CD8-positive, alpha-beta memory T cell (primary cell): ENCODE results near the gene COLEC11. TPM values are rescaled to one million over a fixed set of nuclear protein-coding genes. Genes with fewer than 3 reads are reported as not detected.

Source experiments
- CTCF ChIA-PET: fragments of 350-600 bp; sonication (Branson Sonifier 250); formaldehyde crosslinking; loops from one replicate; lab custom pipeline; 2021; ENCODE audit warnings: antibody characterized with exemption; lab: Charles Lee
- POLR2A ChIA-PET: fragments of 350-600 bp; sonication (Branson Sonifier 250); formaldehyde crosslinking; loops from one replicate; lab custom pipeline; 2021; ENCODE audit warnings: antibody characterized with exemption; lab: Charles Lee
- DNase-seq, 5 donors: peaks; one replicate each; pipeline versions ENCODE4 v3.0.0 to v3.0.0-alpha.2; 2020 to 2022; ENCODE audit warnings: mixed read lengths in 1 of 5
- H3K27ac ChIP-seq: one replicate; pipeline ENCODE4 v1.7.0; 2013; ENCODE audit warnings: low read depth, mild to moderate bottlenecking, low read length, moderate library complexity
- H3K27me3 ChIP-seq: 2 replicates; pipeline ENCODE4 v1.7.0; 2013; ENCODE audit warnings: low read length, mild to moderate bottlenecking; ENCODE audit not compliant: insufficient read depth, poor library complexity, severe bottlenecking
- H3K36me3 ChIP-seq: 2 replicates; pipeline ENCODE4 v1.7.0; 2013; ENCODE audit warnings: mild to moderate bottlenecking, low read length, moderate library complexity; ENCODE audit not compliant: insufficient read depth
- H3K4me1 ChIP-seq: 2 replicates; pipeline ENCODE4 v1.7.0; 2013; ENCODE audit warnings: mild to moderate bottlenecking, low read length, moderate library complexity; ENCODE audit not compliant: insufficient read depth
- H3K4me3 ChIP-seq: 2 replicates; pipeline ENCODE4 v1.7.0; 2013; ENCODE audit warnings: mild to moderate bottlenecking, low read length
- H3K9me3 ChIP-seq: 2 replicates; pipeline ENCODE4 v1.7.0; 2013; ENCODE audit warnings: mild to moderate bottlenecking, low read length
- H3K27ac Mint-ChIP-seq, 8 donors: one replicate each; pipeline ENCODE4 v1.8.0; 2020 to 2021; ENCODE audit warnings: mixed read lengths in 8 of 8, mild to moderate bottlenecking in 6 of 8, inconsistent platforms in 3 of 8, moderate library complexity in 3 of 8
- H3K27me3 Mint-ChIP-seq, 2 donors: one replicate each; pipeline ENCODE4 v1.8.0; 2020 to 2021; ENCODE audit warnings: mixed read lengths in 2 of 2, mild to moderate bottlenecking in 1 of 2, moderate library complexity in 1 of 2
- H3K36me3 Mint-ChIP-seq, 3 donors: one replicate each; pipeline ENCODE4 v1.8.0; 2020 to 2021; ENCODE audit warnings: mixed read lengths in 3 of 3, inconsistent platforms in 1 of 3, mild to moderate bottlenecking in 1 of 3
- H3K4me1 Mint-ChIP-seq, 3 donors: one replicate each; pipeline ENCODE4 v1.8.0; 2020 to 2021; ENCODE audit warnings: mixed read lengths in 3 of 3, inconsistent platforms in 1 of 3, mild to moderate bottlenecking in 1 of 3
- H3K4me3 Mint-ChIP-seq, 7 donors: one replicate each; pipeline ENCODE4 v1.8.0; 2020 to 2021; ENCODE audit warnings: mixed read lengths in 7 of 7, mild to moderate bottlenecking in 6 of 7, moderate library complexity in 4 of 7, inconsistent platforms in 2 of 7
- H3K9me3 Mint-ChIP-seq, 5 donors: one replicate each; pipeline ENCODE4 v1.8.0; 2020 to 2022; ENCODE audit warnings: mixed read lengths in 5 of 5, mild to moderate bottlenecking in 3 of 5, moderate library complexity in 2 of 5, inconsistent platforms in 1 of 5
- polyA plus RNA-seq: library from polyadenylated mRNA; unstranded; fragments of 300-500 nt; fragmentation: Illumina TruSeq; gene quantifications from one replicate; pipeline ENCODE4 v1.2.3, GENCODE V29; 2021
- total RNA-seq, 2 experiments: library from RNA; stranded (reverse); gene quantifications; one replicate each; pipeline ENCODE4 v1.2.3, GENCODE V29; 2021

The COLEC11 gene
- total and polyA plus RNA-seq, 3 experiments from 2014 or later: 0.24 to 0.29 TPM; not detected in 1

- peak overlapping the region in 2 of 8 donors; percentile 33 to 87 for H3K27ac Mint-ChIP-seq
- H3K36me3 ChIP-seq: no peaks in the 10 kb centered on the region
- H3K9me3 ChIP-seq: no peaks in the 10 kb centered on the region
- no peak for DNase-seq
- no peak overlapping the region for H3K27ac ChIP-seq
- H3K36me3 Mint-ChIP-seq: no peaks in the 10 kb centered on the region
- CTCF ChIA-PET: interaction anchor here (0.9 to 5.4 kb wide), 5 partner anchors 13 to 229 kb away, joined by 3 to 61 read pairs (median 11); partner anchors contain the start of gene RNASEH1
- H3K4me1 ChIP-seq: peaks cover 9% of the 10 kb centered on the region
- peaks cover 11 to 18% (median 16%) of the 10 kb centered on the region in 3 donors for H3K4me1 Mint-ChIP-seq
- no peak overlapping the region for H3K4me3 ChIP-seq
- H3K4me3 Mint-ChIP-seq: peak overlapping the region in 2 of 7 donors; percentile 37 to 51
- peaks cover 0 to 11% of the 10 kb centered on the region in 2 donors for H3K27me3 Mint-ChIP-seq
- H3K9me3 Mint-ChIP-seq: no peaks in the 10 kb centered on the region
- POLR2A ChIA-PET: interaction anchor here (1.7 kb wide), 1 partner anchor 134 kb away, joined by 5 read pairs; the partner anchor contains the start of gene ADI1
- H3K27me3 ChIP-seq: no peaks in the 10 kb centered on the region
Measured at GRCh38 chr2:3652896-3653625, 58.1 kb downstream of the COLEC11 start.

GRCh38 chr2:3654011-3654410 lies 59.1 kb downstream of the COLEC11 start:
- POLR2A ChIA-PET: no interaction called here
- Histone ChIP-seq H3K27ac (no peak overlapping the region), H3K4me3 (no peak overlapping the region), H3K4me1 (peaks cover 9% of the 10 kb centered on the region), H3K36me3 (no peaks in the 10 kb centered on the region), H3K27me3 (no peaks in the 10 kb centered on the region), H3K9me3 (no peaks in the 10 kb centered on the region)
- Mint-ChIP-seq H3K27me3 (peaks cover 0 to 9% of the 10 kb centered on the region in 2 donors), H3K27ac (peak overlapping the region in 3 of 8 donors; percentile 12 to 60 (median 33)), H3K4me1 (peaks cover 11 to 18% (median 16%) of the 10 kb centered on the region in 3 donors), H3K4me3 (peak overlapping the region in 1 of 7 donors; percentile 37), H3K36me3 (no peaks in the 10 kb centered on the region), H3K9me3 (no peaks in the 10 kb centered on the region)
- no peak for DNase-seq
- CTCF ChIA-PET: interaction anchor here (5.4 kb wide), 1 partner anchor 230 kb away, joined by 61 read pairs; no protein-coding TSS in a partner anchor

- no peaks in the 10 kb centered on the region for H3K27me3 ChIP-seq
- no peak for DNase-seq
- H3K27ac ChIP-seq: no peak overlapping the region
- H3K27ac Mint-ChIP-seq: peak overlapping the region in 1 of 8 donors; percentile 46
- peaks cover 11 to 18% (median 16%) of the 10 kb centered on the region in 3 donors for H3K4me1 Mint-ChIP-seq
- CTCF ChIA-PET: interaction anchor here (1.1 to 5.4 kb wide), 2 partner anchors 193 to 231 kb away, joined by 3 to 61 read pairs; no protein-coding TSS in a partner anchor
- H3K36me3 ChIP-seq: no peaks in the 10 kb centered on the region
- no peak overlapping the region for H3K4me3 Mint-ChIP-seq
- H3K27me3 Mint-ChIP-seq: peaks cover 0 to 9% of the 10 kb centered on the region in 2 donors
- no peaks in the 10 kb centered on the region for H3K36me3 Mint-ChIP-seq
- no peaks in the 10 kb centered on the region for H3K9me3 ChIP-seq
- no peak overlapping the region for H3K4me3 ChIP-seq
- H3K4me1 ChIP-seq: peaks cover 9% of the 10 kb centered on the region
- POLR2A ChIA-PET: no interaction called here
- H3K9me3 Mint-ChIP-seq: no peaks in the 10 kb centered on the region
Measured at GRCh38 chr2:3654531-3655225, 59.8 kb downstream of the COLEC11 start.

- no peaks in the 10 kb centered on the region for H3K36me3 Mint-ChIP-seq
- no peak for DNase-seq
- no peaks in the 10 kb centered on the region for H3K36me3 ChIP-seq
- H3K9me3 Mint-ChIP-seq: no peaks in the 10 kb centered on the region
- H3K4me1 Mint-ChIP-seq: peaks cover 10 to 20% (median 17%) of the 10 kb centered on the region in 3 donors
- ChIA-PET CTCF (interaction anchor here (1.1 to 1.6 kb wide), 2 partner anchors 195 to 233 kb away, joined by 3 to 5 read pairs; no protein-coding TSS in a partner anchor), POLR2A (no interaction called here)
- H3K27me3 ChIP-seq: no peaks in the 10 kb centered on the region
- H3K27me3 Mint-ChIP-seq: peaks cover 0 to 5% of the 10 kb centered on the region in 2 donors
- no peaks in the 10 kb centered on the region for H3K9me3 ChIP-seq
- H3K4me1 ChIP-seq: peaks cover 5% of the 10 kb centered on the region
- H3K27ac Mint-ChIP-seq: no peak overlapping the region
- H3K4me3 Mint-ChIP-seq: peak overlapping the region in 1 of 7 donors; percentile 60
- H3K4me3 ChIP-seq: no peak overlapping the region
- H3K27ac ChIP-seq: no peak overlapping the region
Measured at GRCh38 chr2:3655871-3656761, 61.2 kb downstream of the COLEC11 start.

- Mint-ChIP-seq H3K27me3 (peaks cover 0 to 3% of the 10 kb centered on the region in 2 donors), H3K4me1 (peaks cover 6 to 14% (median 8%) of the 10 kb centered on the region in 3 donors), H3K27ac (no peak overlapping the region), H3K9me3 (no peaks in the 10 kb centered on the region), H3K4me3 (no peak overlapping the region), H3K36me3 (no peaks in the 10 kb centered on the region)
- no peak overlapping the region for H3K27ac ChIP-seq
- H3K36me3 ChIP-seq: no peaks in the 10 kb centered on the region
- POLR2A ChIA-PET: no interaction called here
- H3K4me3 ChIP-seq: no peak overlapping the region
- H3K27me3 ChIP-seq: no peaks in the 10 kb centered on the region
- H3K9me3 ChIP-seq: no peaks in the 10 kb centered on the region
- peaks cover 5% of the 10 kb centered on the region for H3K4me1 ChIP-seq
- DNase-seq: no peak
- CTCF ChIA-PET: interaction anchor here (1.1 to 1.6 kb wide), 2 partner anchors 12 to 234 kb away, joined by 3 to 5 read pairs; no protein-coding TSS in a partner anchor
Measured at GRCh38 chr2:3656762-3657721, 62.1 kb downstream of the COLEC11 start.

- H3K9me3 ChIP-seq: no peaks in the 10 kb centered on the region
- Mint-ChIP-seq H3K4me1 (peaks cover 3 to 12% (median 4%) of the 10 kb centered on the region in 3 donors), H3K36me3 (no peaks in the 10 kb centered on the region), H3K9me3 (no peaks in the 10 kb centered on the region), H3K27ac (peak within 1 kb of the TSS in 1 of 8 donors; percentile 48), H3K4me3 (no peak within 1 kb of the TSS), H3K27me3 (peaks cover 0 to 3% of the 10 kb centered on the region in 2 donors)
- DNase-seq: no peak
- H3K4me3 ChIP-seq: no peak within 1 kb of the TSS
- H3K27me3 ChIP-seq: no peaks in the 10 kb centered on the region
- ChIA-PET POLR2A (no interaction called here), CTCF (interaction anchor here (1.1 kb wide), 1 partner anchor 13 kb away, joined by 3 read pairs; no protein-coding TSS in a partner anchor)
- H3K4me1 ChIP-seq: no peaks in the 10 kb centered on the region
- H3K27ac ChIP-seq: no peak within 1 kb of the TSS
- H3K36me3 ChIP-seq: no peaks in the 10 kb centered on the region
Measured at GRCh38 chr2:3657881-3658280, 63.0 kb downstream of the COLEC11 start, which contains the start of gene ALLC. Gene ALLC, plus strand, starts transcription at chr2:3658200. Its CDS starts 12,958 bp downstream, at chr2:3671158.
